Measurements from ENCODE around the gene MSRB3. TPM values are rescaled to one million over a fixed set of nuclear protein-coding genes. Genes with fewer than 3 reads are reported as not detected.

Gene MSRB3
- total RNA-seq, 4 donors from 2014 or later: 12.0 to 29.2 (median 18.5) TPM

DNA sequence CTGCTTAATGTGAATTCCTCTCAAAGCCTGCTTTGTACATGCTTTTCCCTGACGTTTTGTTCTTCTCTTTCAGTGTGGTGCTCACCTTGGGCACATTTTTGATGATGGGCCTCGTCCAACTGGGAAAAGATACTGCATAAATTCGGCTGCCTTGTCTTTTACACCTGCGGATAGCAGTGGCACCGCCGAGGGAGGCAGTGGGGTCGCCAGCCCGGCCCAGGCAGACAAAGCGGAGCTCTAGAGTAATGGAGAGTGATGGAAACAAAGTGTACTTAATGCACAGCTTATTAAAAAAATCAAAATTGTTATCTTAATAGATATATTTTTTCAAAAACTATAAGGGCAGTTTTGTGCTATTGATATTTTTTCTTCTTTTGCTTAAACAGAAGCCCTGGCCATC lies 184.6 kb downstream of the MSRB3 start:
- 92% methylated on average over 9 of the region's 9 CpGs for WGBS, 2 donors
- H3K36me3 ChIP-seq: no peaks in the 10 kb centered on the region
- intact Hi-C loops (cut with DNase I): no loop called here

DNA sequence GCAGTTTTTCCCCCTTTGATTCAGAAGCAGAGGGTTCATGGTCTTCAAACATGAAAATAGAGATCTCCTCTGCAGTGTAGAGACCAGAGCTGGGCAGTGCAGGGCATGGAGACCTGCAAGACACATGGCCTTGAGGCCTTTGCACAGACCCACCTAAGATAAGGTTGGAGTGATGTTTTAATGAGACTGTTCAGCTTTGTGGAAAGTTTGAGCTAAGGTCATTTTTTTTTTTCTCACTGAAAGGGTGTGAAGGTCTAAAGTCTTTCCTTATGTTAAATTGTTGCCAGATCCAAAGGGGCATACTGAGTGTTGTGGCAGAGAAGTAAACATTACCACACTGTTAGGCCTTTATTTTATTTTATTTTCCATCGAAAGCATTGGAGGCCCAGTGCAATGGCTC lies 185.1 kb downstream of the MSRB3 start:
- no peak for DNase-seq
- Histone ChIP-seq H3K9me3 (no peaks in the 10 kb centered on the region), H3K4me3 (replicated peaks in 1 of 3) (no peak overlapping the region), H3K27ac (no peak overlapping the region), H3K27me3 (no peaks in the 10 kb centered on the region), H3K4me1 (no peaks in the 10 kb centered on the region), H3K36me3 (no peaks in the 10 kb centered on the region)
- 97 to 100% methylated on average over 1 of the region's 1 CpG for WGBS, 2 donors
- TF ChIP-seq POLR2A (IDR thresholded peaks at IDR 0.05): no peak
- TF ChIP-seq, protein P1, sequence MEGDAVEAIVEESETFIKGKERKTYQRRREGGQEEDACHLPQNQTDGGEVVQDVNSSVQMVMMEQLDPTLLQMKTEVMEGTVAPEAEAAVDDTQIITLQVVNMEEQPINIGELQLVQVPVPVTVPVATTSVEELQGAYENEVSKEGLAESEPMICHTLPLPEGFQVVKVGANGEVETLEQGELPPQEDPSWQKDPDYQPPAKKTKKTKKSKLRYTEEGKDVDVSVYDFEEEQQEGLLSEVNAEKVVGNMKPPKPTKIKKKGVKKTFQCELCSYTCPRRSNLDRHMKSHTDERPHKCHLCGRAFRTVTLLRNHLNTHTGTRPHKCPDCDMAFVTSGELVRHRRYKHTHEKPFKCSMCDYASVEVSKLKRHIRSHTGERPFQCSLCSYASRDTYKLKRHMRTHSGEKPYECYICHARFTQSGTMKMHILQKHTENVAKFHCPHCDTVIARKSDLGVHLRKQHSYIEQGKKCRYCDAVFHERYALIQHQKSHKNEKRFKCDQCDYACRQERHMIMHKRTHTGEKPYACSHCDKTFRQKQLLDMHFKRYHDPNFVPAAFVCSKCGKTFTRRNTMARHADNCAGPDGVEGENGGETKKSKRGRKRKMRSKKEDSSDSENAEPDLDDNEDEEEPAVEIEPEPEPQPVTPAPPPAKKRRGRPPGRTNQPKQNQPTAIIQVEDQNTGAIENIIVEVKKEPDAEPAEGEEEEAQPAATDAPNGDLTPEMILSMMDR (IDR thresholded peaks at IDR 0.05): no peak
- intact Hi-C loops (cut with DNase I): no loop called here

More for the DNA sequence above, 184.6 kb downstream of the MSRB3 start:
- no peak overlapping the region for H3K27ac ChIP-seq
- H3K4me1 ChIP-seq: no peaks in the 10 kb centered on the region
- H3K4me3 ChIP-seq (replicated peaks in 1 of 3): no peak overlapping the region
- TF ChIP-seq, protein P1 (IDR thresholded peaks at IDR 0.05): no peak
- TF ChIP-seq POLR2A (IDR thresholded peaks at IDR 0.05): no peak
- H3K27me3 ChIP-seq: no peaks in the 10 kb centered on the region
- no peak for DNase-seq
- H3K9me3 ChIP-seq: no peaks in the 10 kb centered on the region

DNA sequence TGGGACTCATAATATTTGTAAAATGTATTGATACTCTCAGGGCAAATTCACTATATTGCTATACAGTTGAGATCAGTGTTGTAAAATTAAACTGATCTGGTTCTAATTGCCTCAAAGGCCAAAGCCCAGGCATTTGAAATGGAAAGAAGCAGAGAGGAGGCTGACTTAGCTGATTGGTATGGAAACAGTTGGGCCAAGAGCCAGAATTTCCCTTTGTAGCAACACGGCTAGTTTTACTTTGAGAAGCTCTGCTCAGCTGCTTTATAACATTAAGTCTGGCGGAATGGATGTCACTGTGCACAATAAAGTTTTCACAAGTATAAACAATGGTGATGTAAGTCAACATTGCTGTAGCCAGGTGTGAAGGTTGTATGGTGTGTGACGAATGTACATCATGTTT lies 186.4 kb downstream of the MSRB3 start:
- no peak overlapping the region for H3K27ac ChIP-seq
- H3K4me1 ChIP-seq: no peaks in the 10 kb centered on the region
- intact Hi-C loops (cut with DNase I): no loop called here
- no peaks in the 10 kb centered on the region for H3K9me3 ChIP-seq
- DNase-seq: peak in 1 of 2 donors; percentile 6
- no peaks in the 10 kb centered on the region for H3K36me3 ChIP-seq
- 67 to 70% methylated on average over 3 of the region's 3 CpGs for WGBS, 2 donors
- no peak for TF ChIP-seq POLR2A (IDR thresholded peaks at IDR 0.05)
- TF ChIP-seq, protein P1 (IDR thresholded peaks at IDR 0.05): no peak
- no peak overlapping the region for H3K4me3 ChIP-seq (replicated peaks in 1 of 3)
- no peaks in the 10 kb centered on the region for H3K27me3 ChIP-seq

DNA sequence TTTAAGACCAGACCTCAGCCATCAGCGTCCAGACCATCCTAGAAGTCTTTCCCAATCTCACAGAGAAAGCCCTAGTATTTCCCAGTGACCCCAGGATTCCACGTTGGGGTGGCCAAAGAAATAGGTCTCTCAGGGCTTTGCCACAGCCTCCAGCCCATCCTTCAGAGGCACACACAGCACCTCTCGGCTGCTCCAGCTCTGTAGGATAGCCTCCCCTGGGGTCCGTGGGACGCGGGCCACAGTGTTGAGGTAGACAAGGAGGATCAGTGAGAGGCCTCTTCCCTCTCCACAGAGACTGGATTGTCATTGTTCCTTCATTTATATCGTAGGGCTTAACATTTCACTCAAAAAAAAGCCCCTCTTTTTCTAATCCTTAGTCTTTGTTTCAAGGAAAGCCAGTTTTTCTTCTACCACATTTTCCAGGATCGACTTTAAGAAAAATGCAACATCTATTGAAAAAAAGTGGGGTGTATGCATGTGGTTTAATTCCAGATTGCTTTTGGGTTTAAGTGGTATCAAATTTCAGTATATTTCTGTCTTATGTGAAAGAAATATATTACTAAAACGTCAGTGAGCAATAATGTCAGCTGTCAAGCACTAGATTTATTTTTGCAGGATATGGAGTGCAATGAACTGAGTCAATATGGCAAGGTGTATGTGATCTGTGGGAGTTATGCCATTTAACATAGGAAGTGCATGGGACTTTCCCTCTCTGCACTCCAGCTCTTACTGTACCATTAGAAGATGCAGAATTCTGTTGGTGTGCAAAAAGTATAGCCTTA lies 187.5 kb downstream of the MSRB3 start:
- WGBS, 2 donors: 87 to 89% methylated on average over 9 of the region's 9 CpGs

DNA sequence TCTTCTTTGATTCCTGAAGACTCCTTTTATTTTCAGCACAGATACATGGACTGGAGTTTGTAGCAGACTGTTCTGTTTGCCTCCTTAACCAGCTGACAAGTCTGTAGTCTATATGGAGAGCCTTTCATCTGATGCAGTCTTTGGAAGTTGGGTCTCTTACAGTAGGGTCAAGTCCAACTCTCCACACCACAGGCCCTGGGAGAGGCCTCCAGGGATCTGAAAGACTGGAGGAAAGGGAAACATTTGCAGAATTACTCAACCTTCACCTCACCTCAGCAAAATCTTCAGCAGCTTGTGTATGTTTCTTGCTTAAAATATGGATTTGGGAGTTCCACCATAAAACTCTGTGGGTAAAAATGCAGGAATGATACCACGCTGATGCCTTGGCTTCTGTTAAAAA lies 188.4 kb downstream of the MSRB3 start:
- no peak for DNase-seq
- H3K36me3 ChIP-seq: no peaks in the 10 kb centered on the region
- no peak overlapping the region for H3K4me3 ChIP-seq (replicated peaks in 1 of 3)
- H3K9me3 ChIP-seq: no peaks in the 10 kb centered on the region
- no peak for TF ChIP-seq POLR2A (IDR thresholded peaks at IDR 0.05)
- TF ChIP-seq, protein P1 (IDR thresholded peaks at IDR 0.05): no peak
- no peak overlapping the region for H3K27ac ChIP-seq
- H3K27me3 ChIP-seq: no peaks in the 10 kb centered on the region
- no peaks in the 10 kb centered on the region for H3K4me1 ChIP-seq
- 92 to 97% methylated on average over 1 of the region's 1 CpG for WGBS, 2 donors
- intact Hi-C loops (cut with DNase I): no loop called here

More for the DNA sequence above, 187.5 kb downstream of the MSRB3 start:
- H3K36me3 ChIP-seq: no peaks in the 10 kb centered on the region
- TF ChIP-seq, protein P1 (IDR thresholded peaks at IDR 0.05): no peak
- TF ChIP-seq POLR2A (IDR thresholded peaks at IDR 0.05): no peak
- no peak overlapping the region for H3K27ac ChIP-seq
- no peak for DNase-seq
- no peaks in the 10 kb centered on the region for H3K9me3 ChIP-seq
- no peaks in the 10 kb centered on the region for H3K27me3 ChIP-seq
- intact Hi-C loops (cut with DNase I): no loop called here
- no peaks in the 10 kb centered on the region for H3K4me1 ChIP-seq
- no peak overlapping the region for H3K4me3 ChIP-seq (replicated peaks in 1 of 3)

Measured in thyroid gland (tissue), 4 donors.